ENCODE results near the gene SF3B5.

- TF ChIP-seq POLR2A (IDR thresholded peaks at IDR 0.05) (no peak), CTCF (IDR thresholded peaks at IDR 0.05) (no peak)
These were observed 45.5 kb upstream of the SF3B5 start for GRCh38 chr6:144140867-144141266.

Measured in right lobe of liver (tissue), 4 donors.